HepG2 (cell line): ENCODE measurements around the gene TTLL10. TPM values are rescaled to one million over a fixed set of nuclear protein-coding genes. Genes with fewer than 3 reads are reported as not detected.

Experiments used
- ARNT ChIP-seq: fragments of 450-650 bp; IDR thresholded peaks from 2 replicates; pipeline ENCODE4 v1.6.1; 2017
- BCLAF1 ChIP-seq: fragments of 450-650 bp; IDR thresholded peaks from 2 replicates; pipeline ENCODE4 v1.6.1; 2017; ENCODE audit warnings: mild to moderate bottlenecking
- E2F2 ChIP-seq: sonication (generic); formaldehyde crosslinking; IDR thresholded peaks from 2 replicates; pipeline ENCODE4 v1.4.0; 2020; ENCODE audit warnings: missing genetic modification reagents, borderline replicate concordance
- MLX ChIP-seq: IDR thresholded peaks from 2 replicates; pipeline ENCODE4 v1.6.1; 2016
- MYNN ChIP-seq: sonication (generic); formaldehyde crosslinking; IDR thresholded peaks from 2 replicates; pipeline ENCODE4 v1.4.0; 2020; ENCODE audit warnings: mild to moderate bottlenecking, low read depth, missing genetic modification reagents
- MZF1 ChIP-seq: sonication (generic); formaldehyde crosslinking; IDR thresholded peaks from 2 replicates; pipeline ENCODE4 v1.8.1; 2023; ENCODE audit warnings: mild to moderate bottlenecking, missing genetic modification reagents, borderline replicate concordance
- PAWR ChIP-seq: sonication (generic); formaldehyde crosslinking; IDR thresholded peaks from 2 replicates; pipeline ENCODE4 v1.4.0; 2020; ENCODE audit warnings: missing genetic modification reagents, mild to moderate bottlenecking, borderline replicate concordance
- PHF21A ChIP-seq: sonication (generic); formaldehyde crosslinking; IDR thresholded peaks from 2 replicates; pipeline ENCODE4 v1.5.0; 2020; ENCODE audit warnings: mild to moderate bottlenecking, missing genetic modification reagents
- SMYD3 ChIP-seq: sonication (generic); formaldehyde crosslinking; IDR thresholded peaks from 2 replicates; pipeline ENCODE4 v1.8.1; 2023; ENCODE audit warnings: mild to moderate bottlenecking, missing genetic modification reagents
- SP5 ChIP-seq: IDR thresholded peaks from 2 replicates; pipeline ENCODE4 v1.6.1; 2016; ENCODE audit warnings: low read depth, borderline replicate concordance
- TFAP4 ChIP-seq: sonication (generic); IDR thresholded peaks from 2 replicates; pipeline ENCODE4 v1.6.1; 2016; ENCODE audit warnings: low read depth, borderline replicate concordance
- U2AF2 ChIP-seq: fragments of 200-400 bp; formaldehyde crosslinking; IDR thresholded peaks from 2 replicates; pipeline ENCODE4 v1.6.1; 2017; ENCODE audit warnings: low read depth, mild to moderate bottlenecking, low read length
- ZBTB4 ChIP-seq: sonication (generic); formaldehyde crosslinking; IDR thresholded peaks from 2 replicates; pipeline ENCODE4 v1.4.0; 2020; ENCODE audit warnings: missing genetic modification reagents, mild to moderate bottlenecking, borderline replicate concordance
- ZFP37 ChIP-seq: sonication (generic); formaldehyde crosslinking; IDR thresholded peaks from 2 replicates; pipeline ENCODE4 v1.4.0; 2020; ENCODE audit warnings: missing genetic modification reagents, borderline replicate concordance
- ZNF17 ChIP-seq: sonication (generic); formaldehyde crosslinking; IDR thresholded peaks from 2 replicates; pipeline ENCODE4 v1.5.0; 2020; ENCODE audit warnings: mild to moderate bottlenecking, missing genetic modification reagents
- ZNF350 ChIP-seq: sonication (generic); formaldehyde crosslinking; IDR thresholded peaks from 2 replicates; pipeline ENCODE4 v1.4.0; 2020; ENCODE audit warnings: mild to moderate bottlenecking, low read depth, missing genetic modification reagents, borderline replicate concordance
- ZNF691 ChIP-seq: sonication (generic); formaldehyde crosslinking; IDR thresholded peaks from 2 replicates; pipeline ENCODE4 v1.4.0; 2020; ENCODE audit warnings: missing genetic modification reagents, low read depth, mild to moderate bottlenecking, borderline replicate concordance
- ZNF737 ChIP-seq: sonication (generic); formaldehyde crosslinking; IDR thresholded peaks from 2 replicates; pipeline ENCODE4 v1.5.0; 2020; ENCODE audit warnings: missing genetic modification reagents, mild to moderate bottlenecking, borderline replicate concordance
- polyA plus RNA-seq, 8 experiments: library from polyadenylated mRNA; depleted of rRNA in 3 of 8; stranded (reverse) in 7 of 8; unstranded in 1 of 8; fragments of >200 nt; fragmentation: Illumina TruSeq in 4 of 8; extraction: Trizol in 4 of 8; gene quantifications; 2 replicates each; pipeline versions ENCODE4 v1.2.1 to v1.2.3, GENCODE V29; 2011 to 2016; ENCODE audit warnings: low read depth in 4 of 8, missing spikeins in 1 of 8, mixed read lengths in 1 of 8; ENCODE audit not compliant: insufficient read depth in 1 of 8
- total RNA-seq, 5 experiments: library from RNA; depleted of rRNA; stranded (reverse); fragments of >200 nt; fragmentation: Illumina TruSeq; extraction: Trizol; gene quantifications; 2 replicates each; pipeline ENCODE4 v1.2.3, GENCODE V29; 2016; ENCODE audit warnings: low read depth in 1 of 5

Gene TTLL10
- total and polyA plus RNA-seq, 2 of the 13 experiments (the other 11 are each of a cell fraction or from before 2014, with no cell fraction given), result not detected

- TF ChIP-seq MYNN (CRISPR knock-in tag), result no peak
- TF ChIP-seq ZBTB4, result 0 out of 2 replicates have a peak, but pooled peaks have one; percentile 23
- TF ChIP-seq U2AF2, result no peak
- TF ChIP-seq ZNF350 (CRISPR knock-in tag), result no peak
- no peak for TF ChIP-seq ZFP37 (CRISPR knock-in tag)
- no peak; the same call in 1 of the 2 replicates for TF ChIP-seq ZNF691
- no peak for TF ChIP-seq SP5 (CRISPR knock-in tag)
- TF ChIP-seq SMYD3, result no peak
- no peak for TF ChIP-seq MLX (CRISPR knock-in tag)
- no peak for TF ChIP-seq PHF21A (CRISPR knock-in tag)
- no peak for TF ChIP-seq ARNT
- TF ChIP-seq TFAP4, result no peak
- no peak for TF ChIP-seq PAWR (CRISPR knock-in tag)
- TF ChIP-seq ZNF737 (CRISPR knock-in tag), result no peak
- TF ChIP-seq ZNF17 (CRISPR knock-in tag), result no peak
- TF ChIP-seq MZF1 (CRISPR knock-in tag), result no peak
- no peak for TF ChIP-seq BCLAF1
- no peak for TF ChIP-seq E2F2
These were observed 67.3 kb downstream of the TTLL10 start (continued) for GRCh38 chr1:1240822-1241587.
